VCaP (cell line): ENCODE measurements around the gene CLINT1.

ENCODE experiments used
- H3K27ac ChIP-seq: fragments of 450-650 bp; 2 replicates; pipeline ENCODE4 v1.5.1; 2017
- CTCF ChIP-seq: fragments of 450-650 bp; conservative IDR thresholded peaks from 2 replicates; pipeline ENCODE4 v1.5.1; 2017; ENCODE audit warnings: mild to moderate bottlenecking, moderate library complexity

The CLINT1 gene

DNA sequence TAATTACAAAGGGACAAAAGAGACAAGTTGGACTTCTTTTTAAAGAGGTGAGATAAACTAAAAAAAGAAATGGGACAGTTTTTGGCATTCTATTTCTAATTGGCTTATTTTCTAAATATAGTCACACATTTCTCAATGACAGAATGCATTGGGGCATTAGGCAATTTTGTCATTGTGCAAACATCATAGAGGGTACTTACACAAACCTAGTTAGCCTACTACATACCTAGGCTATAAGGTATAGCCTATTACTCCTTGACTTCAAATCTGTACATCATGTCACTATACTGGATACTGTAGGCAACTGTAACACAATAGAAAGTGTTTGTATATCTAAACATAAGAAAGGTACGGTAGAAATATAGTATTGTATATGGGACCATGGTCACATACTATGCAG, 59.4 kb downstream of the CLINT1 start:
- no peak overlapping the region for H3K27ac ChIP-seq
- TF ChIP-seq CTCF: no peak

DNA sequence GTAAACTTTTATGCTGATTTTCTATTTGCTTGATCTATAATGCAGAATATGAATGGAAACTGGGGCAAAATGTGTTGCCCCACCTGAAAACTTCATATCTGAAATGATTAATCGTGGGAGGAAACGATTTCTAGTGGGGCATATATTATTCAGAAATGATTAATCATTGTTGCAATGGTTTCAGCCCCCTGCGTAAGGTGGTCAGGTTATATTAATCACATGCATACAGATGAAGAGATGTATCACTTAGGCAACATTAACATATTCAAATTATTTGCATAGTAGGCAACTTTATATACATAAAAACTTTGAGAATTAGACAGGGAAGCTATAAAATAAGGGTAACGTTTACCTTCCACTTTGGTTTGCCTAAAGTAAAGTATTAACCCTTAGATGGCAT, 65.6 kb downstream of the CLINT1 start:
- H3K27ac ChIP-seq: no peak overlapping the region

GRCh38 chr5:157785801-157786200, 73.1 kb downstream of the CLINT1 start:
- TF ChIP-seq CTCF: no peak
- no peak overlapping the region for H3K27ac ChIP-seq

More for the DNA sequence above, 65.6 kb downstream of the CLINT1 start:
- no peak for TF ChIP-seq CTCF

- no peak overlapping the region for H3K27ac ChIP-seq
- no peak for TF ChIP-seq CTCF
These were observed 79.7 kb downstream of the CLINT1 start for GRCh38 chr5:157779221-157779620.

DNA sequence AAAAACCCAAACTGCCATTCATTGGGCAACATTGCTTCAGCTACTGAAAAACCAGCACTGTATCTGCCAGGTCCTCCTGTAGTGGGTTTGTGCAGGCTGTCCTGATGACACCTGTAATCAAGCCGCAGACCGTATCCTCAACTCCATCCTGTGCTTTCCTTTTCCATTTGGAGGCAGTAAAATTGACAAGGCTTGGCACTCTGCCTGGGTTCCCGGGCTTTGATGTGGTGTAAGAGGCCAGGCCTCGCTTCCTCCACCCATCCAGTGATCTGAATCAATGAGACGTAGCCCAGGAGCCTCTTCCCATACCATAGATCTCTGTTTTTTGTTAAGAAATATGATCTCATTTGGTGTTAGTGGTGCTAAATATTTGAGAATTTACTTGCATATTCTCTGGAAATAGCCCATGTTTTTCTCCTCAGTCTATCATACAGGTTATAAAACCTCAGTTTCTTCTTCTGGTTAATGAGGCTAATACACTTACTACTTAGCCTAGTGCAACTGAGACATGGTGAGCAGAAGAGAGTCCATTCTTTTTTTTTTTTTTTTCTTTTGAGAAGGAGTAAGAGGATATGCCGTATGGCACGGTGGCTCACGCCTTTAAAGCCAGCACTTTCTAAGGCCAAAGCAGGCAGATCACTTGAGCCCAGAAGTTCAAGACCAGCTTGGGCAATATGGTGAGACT, 80.7 kb downstream of the CLINT1 start:
- TF ChIP-seq CTCF: no peak
- no peak overlapping the region for H3K27ac ChIP-seq

DNA sequence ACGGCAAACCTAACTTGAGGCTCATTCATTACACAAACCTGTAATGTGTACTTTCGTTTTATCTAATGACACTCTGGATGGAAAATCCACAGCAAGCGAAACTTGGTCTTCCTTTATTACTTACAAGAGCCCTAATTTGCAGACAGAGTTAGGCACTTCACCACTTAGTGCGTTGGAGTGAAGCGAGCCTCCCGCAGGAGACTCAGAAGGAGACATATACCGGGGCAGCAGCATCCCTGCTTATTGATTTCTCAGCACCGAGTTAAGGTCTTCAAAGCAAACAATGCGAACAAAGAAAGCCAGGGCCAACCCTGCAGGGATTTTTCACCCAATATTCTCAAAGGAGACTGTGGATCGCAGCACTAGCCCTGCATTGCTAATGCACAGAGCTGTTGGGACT, 86.8 kb downstream of the CLINT1 start:
- no peak for TF ChIP-seq CTCF
- no peak overlapping the region for H3K27ac ChIP-seq

GRCh38 chr5:157770665-157771064, 88.3 kb downstream of the CLINT1 start:
- no peak overlapping the region for H3K27ac ChIP-seq
- no peak for TF ChIP-seq CTCF
